ENCODE measurements around the gene SPACA1. TPM values are rescaled to one million over a fixed set of nuclear protein-coding genes. Genes with fewer than 3 reads are reported as not detected.

Gene SPACA1
- total RNA-seq, 3 donors from 2014 or later: not detected

- Histone ChIP-seq H3K9me3 (peaks cover 1% of the 10 kb centered on the region), H3K36me3 (ENCODE audit: low read depth) (no peaks in the 10 kb centered on the region), H3K4me1 (ENCODE audit: low read depth) (no peaks in the 10 kb centered on the region), H3K4me3 (no peak overlapping the region)
- intact Hi-C loops (cut with DNase I, micrococcal nuclease): no loop called here
- no peak for DNase-seq
- TF ChIP-seq CTCF (IDR thresholded peaks at IDR 0.05): no peak
- no peak for ATAC-seq
These were observed 3.1 kb upstream of the SPACA1 start for GRCh38 chr6:88044530-88044929.

GRCh38 chr6:88045521-88046136, 2.0 kb upstream of the SPACA1 start:
- intact Hi-C loops (cut with DNase I, micrococcal nuclease): no loop called here
- ATAC-seq (no peak), DNase-seq (no peak)
- Histone ChIP-seq H3K9me3 (peaks cover 1% of the 10 kb centered on the region), H3K4me3 (no peak overlapping the region), H3K4me1 (ENCODE audit: low read depth) (no peaks in the 10 kb centered on the region), H3K36me3 (ENCODE audit: low read depth) (no peaks in the 10 kb centered on the region)
- no peak for TF ChIP-seq CTCF (IDR thresholded peaks at IDR 0.05)

- no peaks in the 10 kb centered on the region for H3K4me1 ChIP-seq (ENCODE audit: low read depth)
- peaks cover 1% of the 10 kb centered on the region for H3K9me3 ChIP-seq
- ATAC-seq: peak; percentile 89
- DNase-seq: peak in 2 of 3 donors; percentile 23 to 56
- intact Hi-C loops (cut with DNase I, micrococcal nuclease): no loop called here
- H3K36me3 ChIP-seq (ENCODE audit: low read depth): no peaks in the 10 kb centered on the region
- no peak for TF ChIP-seq CTCF (IDR thresholded peaks at IDR 0.05)
- H3K4me3 ChIP-seq: no peak overlapping the region
These were observed 937 bp downstream of the SPACA1 start for GRCh38 chr6:88048578-88048977.

GRCh38 chr6:88050140-88050818, 2.6 kb downstream of the SPACA1 start:
- Histone ChIP-seq H3K9me3 (peaks cover 1% of the 10 kb centered on the region), H3K36me3 (ENCODE audit: low read depth) (no peaks in the 10 kb centered on the region), H3K4me3 (no peak overlapping the region), H3K4me1 (ENCODE audit: low read depth) (no peaks in the 10 kb centered on the region)
- no peak for DNase-seq
- no peak for ATAC-seq
- intact Hi-C loops (cut with DNase I, micrococcal nuclease): no loop called here
- no peak for TF ChIP-seq CTCF (IDR thresholded peaks at IDR 0.05)

- ATAC-seq (no peak), DNase-seq (no peak)
- intact Hi-C loops (cut with DNase I, micrococcal nuclease): no loop called here
- no peaks in the 10 kb centered on the region for H3K36me3 ChIP-seq (ENCODE audit: low read depth)
- no peak for TF ChIP-seq CTCF (IDR thresholded peaks at IDR 0.05)
- no peaks in the 10 kb centered on the region for H3K4me1 ChIP-seq (ENCODE audit: low read depth)
- H3K4me3 ChIP-seq: no peak overlapping the region
- no peaks in the 10 kb centered on the region for H3K9me3 ChIP-seq
These were observed 11.6 kb downstream of the SPACA1 start for GRCh38 chr6:88059191-88059590.

All from mucosa of descending colon (tissue), 3 donors.